NCI-H1092 treated with DMSO at 0.1 percent for 48 hours (cell line): Measurements from ENCODE around the gene PI4KA.

ENCODE experiments used
- DNase-seq: peaks from one replicate; lab custom pipeline; 2025; lab: John Stamatoyannopoulos, UW

PI4KA gene

GRCh38 chr22:20881869-20882815 lies 23.5 kb upstream of the PI4KA start:
- no peak for DNase-seq

- no peak for DNase-seq
Observed at GRCh38 chr22:20881231-20881630, 22.6 kb upstream of the PI4KA start.

- no peak for DNase-seq
Observed at GRCh38 chr22:20877715-20878114, 19.1 kb upstream of the PI4KA start.

- no peak for DNase-seq
Observed at GRCh38 chr22:20875296-20875695, 16.7 kb upstream of the PI4KA start.

GRCh38 chr22:20873214-20873613 lies 14.6 kb upstream of the PI4KA start:
- DNase-seq: no peak

- DNase-seq: no peak
Observed at GRCh38 chr22:20869234-20869633, 10.6 kb upstream of the PI4KA start.

- DNase-seq: no peak
Observed at GRCh38 chr22:20868025-20868962, 9.7 kb upstream of the PI4KA start.

- no peak for DNase-seq
Observed at GRCh38 chr22:20867179-20868024, 8.8 kb upstream of the PI4KA start.

- no peak for DNase-seq
Observed at GRCh38 chr22:20866736-20867135, 8.1 kb upstream of the PI4KA start.

- no peak for DNase-seq
Observed at GRCh38 chr22:20865875-20866445, 7.3 kb upstream of the PI4KA start.

GRCh38 chr22:20865331-20865730 lies 6.7 kb upstream of the PI4KA start:
- DNase-seq: no peak

- DNase-seq: no peak
Observed at GRCh38 chr22:20864186-20864908, 5.7 kb upstream of the PI4KA start.

- no peak for DNase-seq
Observed at GRCh38 chr22:20863366-20863765, 4.8 kb upstream of the PI4KA start.

- no peak for DNase-seq
Observed at GRCh38 chr22:20862540-20862939, 3.9 kb upstream of the PI4KA start.

GRCh38 chr22:20859615-20860014 lies 1.0 kb upstream of the PI4KA start:
- peak; percentile 14 for DNase-seq

GRCh38 chr22:20857838-20858614 lies 585 bp downstream of the PI4KA start:
- peak; percentile 87 for DNase-seq

GRCh38 chr22:20857247-20857643 lies 1.4 kb downstream of the PI4KA start:
- no peak for DNase-seq

- DNase-seq: no peak
Observed at GRCh38 chr22:20853236-20853660, 5.4 kb downstream of the PI4KA start.

- no peak for DNase-seq
Observed at GRCh38 chr22:20852503-20852902, 6.1 kb downstream of the PI4KA start.

- no peak for DNase-seq
Observed at GRCh38 chr22:20852076-20852475, 6.5 kb downstream of the PI4KA start.
